Measurements from ENCODE around the gene HDAC10. TPM values are rescaled to one million over a fixed set of nuclear protein-coding genes. Genes with fewer than 3 reads are reported as not detected.

Gene HDAC10, protein sequence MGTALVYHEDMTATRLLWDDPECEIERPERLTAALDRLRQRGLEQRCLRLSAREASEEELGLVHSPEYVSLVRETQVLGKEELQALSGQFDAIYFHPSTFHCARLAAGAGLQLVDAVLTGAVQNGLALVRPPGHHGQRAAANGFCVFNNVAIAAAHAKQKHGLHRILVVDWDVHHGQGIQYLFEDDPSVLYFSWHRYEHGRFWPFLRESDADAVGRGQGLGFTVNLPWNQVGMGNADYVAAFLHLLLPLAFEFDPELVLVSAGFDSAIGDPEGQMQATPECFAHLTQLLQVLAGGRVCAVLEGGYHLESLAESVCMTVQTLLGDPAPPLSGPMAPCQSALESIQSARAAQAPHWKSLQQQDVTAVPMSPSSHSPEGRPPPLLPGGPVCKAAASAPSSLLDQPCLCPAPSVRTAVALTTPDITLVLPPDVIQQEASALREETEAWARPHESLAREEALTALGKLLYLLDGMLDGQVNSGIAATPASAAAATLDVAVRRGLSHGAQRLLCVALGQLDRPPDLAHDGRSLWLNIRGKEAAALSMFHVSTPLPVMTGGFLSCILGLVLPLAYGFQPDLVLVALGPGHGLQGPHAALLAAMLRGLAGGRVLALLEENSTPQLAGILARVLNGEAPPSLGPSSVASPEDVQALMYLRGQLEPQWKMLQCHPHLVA
- 16.1 TPM in 2 replicates for polyA plus RNA-seq (2013)

DNA sequence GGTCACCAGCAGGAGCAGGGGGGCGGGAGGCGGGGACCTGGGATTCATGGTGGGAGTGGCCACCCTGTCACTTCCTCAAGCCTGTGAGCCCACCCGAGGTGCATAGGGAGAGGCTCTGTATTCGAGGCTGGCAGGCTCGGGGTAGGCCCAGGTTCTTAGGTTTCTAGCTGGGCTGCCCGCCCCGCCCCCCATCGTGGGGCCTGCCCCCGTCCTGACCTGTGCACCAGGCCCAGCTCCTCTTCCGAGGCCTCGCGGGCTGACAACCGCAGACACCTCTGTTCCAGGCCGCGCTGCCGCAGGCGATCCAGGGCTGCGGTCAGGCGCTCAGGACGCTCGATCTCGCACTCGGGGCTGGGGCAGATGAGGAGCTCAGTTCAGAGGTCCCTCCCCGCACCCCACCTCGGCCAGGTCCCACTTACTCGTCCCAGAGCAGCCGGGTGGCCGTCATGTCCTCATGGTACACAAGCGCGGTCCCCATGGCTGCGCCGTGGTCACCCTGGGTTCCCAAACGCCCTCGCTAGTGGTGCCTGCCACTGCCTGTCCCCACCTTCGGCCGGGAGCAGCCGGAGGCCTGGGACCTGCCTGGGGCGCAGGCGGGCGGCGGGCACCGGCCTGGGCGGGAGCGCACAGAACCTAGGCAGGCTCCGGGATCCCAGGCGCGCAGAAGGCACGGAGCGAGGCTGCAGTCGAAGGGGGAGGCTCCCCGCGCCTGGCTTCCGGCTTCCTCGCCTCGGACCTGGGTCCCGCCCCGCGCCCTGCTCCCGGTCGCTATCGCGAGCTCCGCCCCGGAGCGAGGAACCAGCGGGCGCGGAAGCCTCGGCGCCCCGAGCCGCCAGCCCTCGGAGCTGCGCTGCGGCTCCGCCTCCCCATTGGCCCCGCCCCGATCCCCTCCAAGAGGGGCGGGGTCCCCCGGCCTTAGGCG lies at the start of gene HDAC10:
Gene HDAC10, minus strand, starts transcription at position 711 of the 922 bp plus-strand sequence. Its CDS starts 233 bp downstream, at position 478.
- H3K4ac ChIP-seq (ENCODE audit: low read depth, low read length): peak within 1 kb of the TSS; percentile 66
- peak; percentile 74 to 86 for DNase-seq

DNA sequence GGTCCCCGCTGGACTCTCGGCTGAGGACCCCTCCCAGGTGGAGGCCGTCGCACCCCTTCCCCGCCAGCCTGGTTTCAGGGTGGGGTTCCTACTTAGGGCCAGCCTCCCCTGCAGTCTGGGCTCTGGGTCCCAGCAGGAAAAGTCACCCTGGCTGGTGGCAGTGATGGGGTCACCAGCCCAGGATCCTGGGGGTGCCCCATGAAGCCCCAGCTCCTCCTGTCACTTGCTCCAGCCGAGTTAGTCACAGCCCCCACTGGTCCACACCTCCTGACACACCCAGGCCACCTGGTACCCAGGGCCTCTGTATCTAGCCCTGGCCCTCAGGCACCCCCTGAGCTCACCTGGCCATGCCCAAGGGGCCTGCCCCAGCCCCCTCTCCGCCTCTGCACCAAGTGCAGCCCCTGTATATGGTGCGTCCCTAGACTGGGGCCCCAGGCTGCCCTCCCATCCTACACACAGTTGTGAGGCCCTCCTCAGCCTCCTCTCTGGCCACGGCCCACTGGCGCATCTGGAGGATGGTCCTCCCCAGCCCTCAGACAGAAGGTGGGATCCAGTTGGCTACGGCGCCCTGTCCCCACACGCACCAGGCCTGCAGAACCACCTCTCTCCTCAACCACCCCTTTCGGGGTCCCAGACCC lies 49.7 kb upstream of the HDAC10 start:
- Histone ChIP-seq H3K23ac (ENCODE audit: low read length) (no peak overlapping the region), H3K4me2 (ENCODE audit: low read length) (peak overlapping the region; percentile 35), H3K9ac (ENCODE audit: low read length) (no peak overlapping the region), H3K79me2 (ENCODE audit: control insufficient read depth, insufficient read depth, low read length, poor library complexity) (peaks cover 11% of the 10 kb centered on the region), H3K4me1 (ENCODE audit: control insufficient read depth in 1 of 2, insufficient read depth in 2 of 2, low read length in 2 of 2) (peaks cover 48 to 52% of the 10 kb centered on the region in 2 experiments), H3K4me3 (ENCODE audit: low read depth, low read length) (no peak overlapping the region), H2BK120ac (ENCODE audit: insufficient read depth, low read length, poor library complexity) (no peak overlapping the region), H2AK5ac (ENCODE audit: low read length) (no peak overlapping the region), H3K79me1 (ENCODE audit: low read length) (peaks cover 21% of the 10 kb centered on the region), H2BK12ac (ENCODE audit: low read length) (no peak overlapping the region), H3K27me3 (ENCODE audit: insufficient read depth, low read length) (no peaks in the 10 kb centered on the region), H3K4ac (ENCODE audit: low read depth, low read length) (no peak overlapping the region), H3K9me3 (ENCODE audit: insufficient read depth, low read depth, low read length) (peaks cover 4% of the 10 kb centered on the region), H3K36me3 (ENCODE audit: control insufficient read depth in 1 of 2, insufficient read depth in 2 of 2, low read length in 2 of 2) (peaks cover 6% of the 10 kb centered on the region in 2 experiments), H3K14ac (ENCODE audit: low read length) (no peak overlapping the region), H3K27ac (ENCODE audit: low read depth, low read length) (no peak overlapping the region), H3K18ac (ENCODE audit: low read length) (peak overlapping the region; percentile 3), H4K12ac (ENCODE audit: low read depth, low read length) (no peak overlapping the region), H2BK5ac (ENCODE audit: low read depth, low read length, poor library complexity) (no peak overlapping the region), H4K91ac (ENCODE audit: low read depth, low read length) (no peak overlapping the region), H2AFZ (ENCODE audit: insufficient read depth, low read length, poor library complexity) (peak overlapping the region; percentile 4), H4K8ac (ENCODE audit: low read depth, low read length) (no peak overlapping the region)
- no CpG with 5 or more reads among the region's 14 CpGs for WGBS (ENCODE audit: extremely low coverage, insufficient coverage, insufficient read length)
- DNase-seq: no peak

More for the DNA sequence above, at the start of gene HDAC10:
- peak within 1 kb of the TSS; percentile 19 for H2BK12ac ChIP-seq (ENCODE audit: low read length)
- H3K9ac ChIP-seq (ENCODE audit: low read length): peak within 1 kb of the TSS; percentile 57
- peak within 1 kb of the TSS; percentile 83 for H2AFZ ChIP-seq (ENCODE audit: insufficient read depth, low read length, poor library complexity)
- no peak within 1 kb of the TSS for H3K23ac ChIP-seq (ENCODE audit: low read length)
- peak within 1 kb of the TSS; percentile 50 for H3K27ac ChIP-seq (ENCODE audit: low read depth, low read length)
- H3K9me3 ChIP-seq (ENCODE audit: insufficient read depth, low read depth, low read length): peaks cover 3% of the 10 kb centered on the region
- H2BK120ac ChIP-seq (ENCODE audit: insufficient read depth, low read length, poor library complexity): peak within 1 kb of the TSS; percentile 50
- peak within 1 kb of the TSS; percentile 84 for H2AK5ac ChIP-seq (ENCODE audit: low read length)
- peak within 1 kb of the TSS; percentile 85 for H4K91ac ChIP-seq (ENCODE audit: low read depth, low read length)
- peaks cover 8 to 15% of the 10 kb centered on the region in 2 experiments for H3K4me1 ChIP-seq (ENCODE audit: control insufficient read depth in 1 of 2, insufficient read depth in 2 of 2, low read length in 2 of 2)
- H2BK5ac ChIP-seq (ENCODE audit: low read depth, low read length, poor library complexity): peak within 1 kb of the TSS; percentile 32
- peak within 1 kb of the TSS; percentile 94 for H4K8ac ChIP-seq (ENCODE audit: low read depth, low read length)
- H3K36me3 ChIP-seq (ENCODE audit: control insufficient read depth in 1 of 2, insufficient read depth in 2 of 2, low read length in 2 of 2): peaks cover 23 to 28% of the 10 kb centered on the region in 2 experiments
- peak within 1 kb of the TSS; percentile 83 for H3K4me3 ChIP-seq (ENCODE audit: low read depth, low read length)
- H3K4me2 ChIP-seq (ENCODE audit: low read length): peak within 1 kb of the TSS; percentile 88
- peaks cover 5% of the 10 kb centered on the region for H3K79me2 ChIP-seq (ENCODE audit: control insufficient read depth, insufficient read depth, low read length, poor library complexity)
- H3K18ac ChIP-seq (ENCODE audit: low read length): peak within 1 kb of the TSS; percentile 87
- H3K14ac ChIP-seq (ENCODE audit: low read length): peak within 1 kb of the TSS; percentile 91
- no CpG with 5 or more reads among the region's 81 CpGs for WGBS (ENCODE audit: extremely low coverage, insufficient coverage, insufficient read length)
- H3K27me3 ChIP-seq (ENCODE audit: insufficient read depth, low read length): no peaks in the 10 kb centered on the region
- H3K79me1 ChIP-seq (ENCODE audit: low read length): peaks cover 7% of the 10 kb centered on the region
- H4K12ac ChIP-seq (ENCODE audit: low read depth, low read length): peak within 1 kb of the TSS; percentile 87

DNA sequence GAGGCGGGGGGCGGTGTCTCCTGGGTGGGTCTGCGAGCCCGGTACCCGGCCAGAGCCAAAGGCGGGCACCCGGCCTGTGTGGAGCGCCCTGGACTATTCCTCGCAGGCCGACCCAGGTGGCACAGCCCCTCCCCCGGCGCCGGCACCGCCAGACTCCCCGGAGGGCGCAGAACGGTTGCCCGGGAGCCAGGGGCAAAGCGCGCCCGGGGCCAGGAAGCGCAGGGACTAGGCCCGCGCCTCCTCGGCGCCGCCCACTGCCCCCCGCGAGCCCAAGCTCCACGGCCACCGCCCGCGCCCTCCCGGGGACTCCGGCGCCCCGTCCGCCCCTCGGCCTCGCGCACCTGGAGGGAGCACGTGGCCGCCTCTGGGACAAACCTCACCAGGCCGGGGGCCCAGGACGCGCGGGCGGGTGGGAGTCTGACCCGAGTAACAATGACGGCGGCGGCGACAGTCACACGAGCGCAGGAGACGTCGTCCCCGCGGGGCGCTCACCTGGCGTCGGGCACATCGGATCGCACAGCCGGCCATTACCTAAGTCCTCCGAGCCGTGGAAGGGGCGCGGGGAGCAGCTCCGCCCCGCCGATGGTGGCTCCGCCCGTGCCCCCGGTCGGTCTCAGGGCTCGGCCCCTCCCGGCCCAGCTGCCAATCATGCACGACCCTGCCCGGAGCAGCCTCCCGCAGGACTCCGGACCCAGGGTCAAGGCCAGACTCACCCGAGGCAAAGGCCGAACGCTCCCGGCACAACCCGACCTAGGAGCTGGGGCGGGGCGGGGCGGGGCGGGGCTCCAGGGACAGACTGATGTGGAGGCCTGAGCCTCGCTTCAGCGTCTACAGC lies 48.9 kb upstream of the HDAC10 start:
- Histone ChIP-seq H2BK120ac (ENCODE audit: insufficient read depth, low read length, poor library complexity) (peak overlapping the region; percentile 47), H3K4me2 (ENCODE audit: low read length) (peak overlapping the region; percentile 77), H3K27ac (ENCODE audit: low read depth, low read length) (no peak overlapping the region), H3K36me3 (ENCODE audit: control insufficient read depth in 1 of 2, insufficient read depth in 2 of 2, low read length in 2 of 2) (peaks cover 6% of the 10 kb centered on the region in 2 experiments), H2AK5ac (ENCODE audit: low read length) (peak overlapping the region; percentile 44), H4K12ac (ENCODE audit: low read depth, low read length) (no peak overlapping the region), H3K27me3 (ENCODE audit: insufficient read depth, low read length) (no peaks in the 10 kb centered on the region), H3K79me2 (ENCODE audit: control insufficient read depth, insufficient read depth, low read length, poor library complexity) (peaks cover 11% of the 10 kb centered on the region), H3K23ac (ENCODE audit: low read length) (no peak overlapping the region), H3K9me3 (ENCODE audit: insufficient read depth, low read depth, low read length) (peaks cover 4% of the 10 kb centered on the region), H4K8ac (ENCODE audit: low read depth, low read length) (peak overlapping the region; percentile 46), H3K79me1 (ENCODE audit: low read length) (peaks cover 16% of the 10 kb centered on the region), H3K18ac (ENCODE audit: low read length) (peak overlapping the region; percentile 8), H2BK5ac (ENCODE audit: low read depth, low read length, poor library complexity) (no peak overlapping the region), H3K9ac (ENCODE audit: low read length) (no peak overlapping the region), H2BK12ac (ENCODE audit: low read length) (peak overlapping the region; percentile 44), H3K4me3 (ENCODE audit: low read depth, low read length) (peak overlapping the region; percentile 53), H3K4me1 (ENCODE audit: control insufficient read depth in 1 of 2, insufficient read depth in 2 of 2, low read length in 2 of 2) (peaks cover 41 to 46% of the 10 kb centered on the region in 2 experiments), H2AFZ (ENCODE audit: insufficient read depth, low read length, poor library complexity) (peak overlapping the region; percentile 10), H3K4ac (ENCODE audit: low read depth, low read length) (peak overlapping the region; percentile 24), H3K14ac (ENCODE audit: low read length) (peak overlapping the region; percentile 16), H4K91ac (ENCODE audit: low read depth, low read length) (peak overlapping the region; percentile 52)
- WGBS (ENCODE audit: extremely low coverage, insufficient coverage, insufficient read length): no CpG with 5 or more reads among the region's 93 CpGs
- DNase-seq: peak; percentile 73 to 77
